Astrocyte (in vitro differentiated cells and primary cell): ENCODE measurements around the gene USP34.

ENCODE experiments used
- EZH2 ChIP-seq: IDR thresholded peaks from 2 replicates; pipeline ENCODE4 v1.6.1; 2012; ENCODE audit warnings: mild to moderate bottlenecking, low read length, inconsistent platforms; ENCODE audit not compliant: insufficient read depth
- TF ChIP-seq, protein P1 (sequence below): IDR thresholded peaks from 2 replicates; pipeline ENCODE4 v1.5.1; 2011; ENCODE audit warnings: low read depth, mild to moderate bottlenecking, inconsistent platforms, low read length, moderate library complexity; ENCODE audit not compliant: insufficient read depth

DNA sequence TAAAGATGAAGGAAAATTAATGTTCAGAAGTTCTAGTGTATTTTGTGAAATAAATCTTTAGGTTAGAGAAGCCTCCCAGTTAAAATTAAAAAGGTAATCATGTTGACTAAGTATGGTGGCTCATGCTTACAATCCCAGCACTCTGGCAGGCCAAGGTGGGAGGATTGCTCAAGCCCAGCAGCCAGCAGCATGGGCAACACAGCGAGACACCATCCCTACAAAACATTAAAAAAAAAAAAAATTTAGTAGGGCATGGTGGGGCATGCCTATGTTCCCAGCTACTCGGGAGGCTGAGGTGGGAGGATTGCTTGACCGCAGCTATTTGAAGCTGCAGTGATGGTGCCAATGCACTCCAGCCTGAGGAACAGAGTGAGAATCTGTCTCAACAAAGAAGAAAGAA lies 49.4 kb upstream of the USP34 start:
- TF ChIP-seq, protein P1, sequence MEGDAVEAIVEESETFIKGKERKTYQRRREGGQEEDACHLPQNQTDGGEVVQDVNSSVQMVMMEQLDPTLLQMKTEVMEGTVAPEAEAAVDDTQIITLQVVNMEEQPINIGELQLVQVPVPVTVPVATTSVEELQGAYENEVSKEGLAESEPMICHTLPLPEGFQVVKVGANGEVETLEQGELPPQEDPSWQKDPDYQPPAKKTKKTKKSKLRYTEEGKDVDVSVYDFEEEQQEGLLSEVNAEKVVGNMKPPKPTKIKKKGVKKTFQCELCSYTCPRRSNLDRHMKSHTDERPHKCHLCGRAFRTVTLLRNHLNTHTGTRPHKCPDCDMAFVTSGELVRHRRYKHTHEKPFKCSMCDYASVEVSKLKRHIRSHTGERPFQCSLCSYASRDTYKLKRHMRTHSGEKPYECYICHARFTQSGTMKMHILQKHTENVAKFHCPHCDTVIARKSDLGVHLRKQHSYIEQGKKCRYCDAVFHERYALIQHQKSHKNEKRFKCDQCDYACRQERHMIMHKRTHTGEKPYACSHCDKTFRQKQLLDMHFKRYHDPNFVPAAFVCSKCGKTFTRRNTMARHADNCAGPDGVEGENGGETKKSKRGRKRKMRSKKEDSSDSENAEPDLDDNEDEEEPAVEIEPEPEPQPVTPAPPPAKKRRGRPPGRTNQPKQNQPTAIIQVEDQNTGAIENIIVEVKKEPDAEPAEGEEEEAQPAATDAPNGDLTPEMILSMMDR = no peak
- no peak for TF ChIP-seq EZH2
